H1 (cell line): Measurements from ENCODE around the gene ARMC6. TPM values are rescaled to one million over a fixed set of nuclear protein-coding genes. Genes with fewer than 3 reads are reported as not detected.

Source experiments
- CTCF ChIA-PET: fragments of 300-600 bp; sonication (Branson Sonifier 250); formaldehyde crosslinking; loops from one replicate; lab custom pipeline; 2021; ENCODE audit not compliant: partially characterized antibody; lab: Charles Lee
- POLR2A ChIA-PET: fragments of 300-600 bp; sonication (Branson Sonifier 250); formaldehyde crosslinking; loops from one replicate; lab custom pipeline; 2021; ENCODE audit warnings: inconsistent platforms; ENCODE audit not compliant: partially characterized antibody; lab: Charles Lee
- DNase-seq, 2 experiments: peaks; one replicate each; pipeline versions ENCODE4 v3.0.0 to v3.0.0-alpha.2; 2010 to 2022; ENCODE audit warnings: low spot score in 2 of 2, low read depth in 1 of 2, mixed read lengths in 1 of 2
- FAIRE-seq: peaks from 2 replicates; lab custom pipeline; 2011; peaks lifted over from hg19 to GRCh38; lab: Jason Lieb, UNC
- H2AFZ ChIP-seq: 2 replicates; pipeline ENCODE4 v1.8.1; 2012; ENCODE audit warnings: low read length, inconsistent platforms
- H2AK5ac ChIP-seq: 2 replicates; pipeline ENCODE4 v1.6.1; 2013; ENCODE audit warnings: low read depth, low read length
- H2BK120ac ChIP-seq: replicated peaks from 2 replicates; pipeline ENCODE3; 2013; ENCODE audit warnings: low read depth, low read length, inconsistent platforms
- H2BK12ac ChIP-seq: 2 replicates; pipeline ENCODE4 v1.6.1; 2013; ENCODE audit warnings: low read depth, low read length
- H2BK15ac ChIP-seq: 2 replicates; pipeline ENCODE4 v1.6.1; 2013; ENCODE audit warnings: low read length
- H2BK20ac ChIP-seq: 2 replicates; pipeline ENCODE4 v1.6.1; 2013; ENCODE audit warnings: low read length
- H2BK5ac ChIP-seq: 2 replicates; pipeline ENCODE4 v1.6.1; 2013; ENCODE audit warnings: low read depth, low read length
- H3K14ac ChIP-seq: 2 replicates; pipeline ENCODE4 v1.6.1; 2013; ENCODE audit warnings: inconsistent platforms; ENCODE audit not compliant: insufficient read length
- H3K18ac ChIP-seq: 2 replicates; pipeline ENCODE4 v1.6.1; 2013; ENCODE audit warnings: low read length; ENCODE audit errors: extremely low read depth
- H3K23ac ChIP-seq: 2 replicates; pipeline ENCODE4 v1.6.1; 2013; ENCODE audit warnings: inconsistent platforms; ENCODE audit not compliant: insufficient read length
- H3K23me2 ChIP-seq: 2 replicates; pipeline ENCODE4 v1.6.1; 2013; ENCODE audit warnings: low read depth, low read length
- H3K27ac ChIP-seq: 2 replicates; pipeline ENCODE4 v1.6.1; 2011; ENCODE audit warnings: low read depth, low read length, inconsistent platforms
- H3K27me3 ChIP-seq, 4 experiments: replicated peaks in 1 of 4; 1 replicate in 1 of 4; 2 replicates in 3 of 4; pipeline versions ENCODE4 v1.6.1 to v1.8.1; 2011 to 2013; ENCODE audit warnings: low read length in 3 of 4, mild to moderate bottlenecking in 3 of 4, inconsistent platforms in 2 of 4, mixed read lengths in 2 of 4, moderate library complexity in 1 of 4; ENCODE audit not compliant: control insufficient read depth in 3 of 4, insufficient read depth in 3 of 4; ENCODE audit errors: extremely low read depth in 1 of 4
- H3K36me3 ChIP-seq, 4 experiments: 2 replicates each; pipeline versions ENCODE4 v1.6.1 to v1.8.1; 2011 to 2013; ENCODE audit warnings: mild to moderate bottlenecking in 4 of 4, low read length in 3 of 4, moderate library complexity in 2 of 4, control low read depth in 1 of 4, inconsistent platforms in 1 of 4; ENCODE audit not compliant: insufficient read depth in 4 of 4, control insufficient read depth in 2 of 4
- H3K4ac ChIP-seq: replicated peaks from 2 replicates; pipeline ENCODE3; 2013; ENCODE audit warnings: low read length, low read depth, mixed read lengths, inconsistent platforms; ENCODE audit not compliant: insufficient read length
- H3K4me1 ChIP-seq, 4 experiments: replicated peaks in 1 of 4; 1 replicate in 1 of 4; 2 replicates in 3 of 4; pipeline versions ENCODE4 v1.6.1 to v1.8.1; 2011 to 2013; ENCODE audit warnings: low read length in 3 of 4, inconsistent platforms in 2 of 4, mixed read lengths in 1 of 4; ENCODE audit not compliant: insufficient read depth in 4 of 4, control insufficient read depth in 3 of 4
- H3K4me2 ChIP-seq, 2 experiments: 2 replicates each; pipeline versions ENCODE4 v1.6.1 to v1.8.1; 2011 to 2013; ENCODE audit warnings: low read depth in 2 of 2, low read length in 2 of 2, control low read depth in 1 of 2, inconsistent platforms in 1 of 2, mild to moderate bottlenecking in 1 of 2; ENCODE audit not compliant: insufficient read depth in 1 of 2
- H3K4me3 ChIP-seq, 4 experiments: fragments of 200-600, 300-600 bp in 1 of 4; sonication (generic), shearing (Covaris generic), sonication (Bioruptor Twin) in 1 of 4; 2 replicates each; pipeline versions ENCODE4 v1.5.1 to v1.8.1; 2011 to 2016; ENCODE audit warnings: low read length in 4 of 4, low read depth in 3 of 4, control low read depth in 2 of 4, inconsistent platforms in 2 of 4, mild to moderate bottlenecking in 2 of 4, mixed read lengths in 1 of 4, moderate library complexity in 1 of 4; ENCODE audit not compliant: insufficient read depth in 2 of 4; ENCODE audit errors: extremely low read depth in 1 of 4
- H3K56ac ChIP-seq: replicated peaks from 2 replicates; pipeline ENCODE3; 2013; ENCODE audit warnings: low read depth, mild to moderate bottlenecking, mixed read lengths, low read length, inconsistent platforms; ENCODE audit not compliant: insufficient read length
- H3K79me1 ChIP-seq: 2 replicates; pipeline ENCODE4 v1.6.1; 2013; ENCODE audit warnings: low read depth, low read length, control low read depth
- H3K79me2 ChIP-seq, 2 experiments: 2 replicates each; pipeline versions ENCODE4 v1.6.1 to v1.8.1; 2012 to 2013; ENCODE audit warnings: low read length in 2 of 2, mild to moderate bottlenecking in 2 of 2, inconsistent platforms in 1 of 2; ENCODE audit not compliant: insufficient read depth in 2 of 2, control insufficient read depth in 1 of 2
- H3K9ac ChIP-seq, 4 experiments: replicated peaks in 1 of 4; 1 replicate in 1 of 4; 2 replicates in 3 of 4; pipeline versions ENCODE4 v1.6.1 to v1.8.1; 2011 to 2013; ENCODE audit warnings: low read depth in 3 of 4, low read length in 3 of 4, control low read depth in 2 of 4, mild to moderate bottlenecking in 2 of 4, moderate library complexity in 2 of 4, inconsistent platforms in 1 of 4; ENCODE audit errors: extremely low read depth in 1 of 4
- H3K9me3 ChIP-seq, 2 experiments: 2 replicates each; pipeline versions ENCODE4 v1.6.1 to v1.8.1; 2012 to 2013; ENCODE audit warnings: mild to moderate bottlenecking in 2 of 2, moderate library complexity in 2 of 2, control low read depth in 1 of 2, inconsistent platforms in 1 of 2, low read depth in 1 of 2, low read length in 1 of 2, mixed read lengths in 1 of 2; ENCODE audit not compliant: insufficient read depth in 2 of 2
- H4K20me1 ChIP-seq, 2 experiments: replicated peaks in 1 of 2; 2 replicates each; pipeline versions ENCODE3 to v1.8.1; 2011 to 2013; ENCODE audit warnings: inconsistent platforms in 2 of 2, low read length in 2 of 2, mild to moderate bottlenecking in 1 of 2; ENCODE audit not compliant: insufficient read depth in 2 of 2, control insufficient read depth in 1 of 2
- H4K5ac ChIP-seq: 2 replicates; pipeline ENCODE4 v1.6.1; 2013; ENCODE audit warnings: low read length, low read depth, mixed read lengths, inconsistent platforms; ENCODE audit not compliant: insufficient read length
- H4K8ac ChIP-seq: 2 replicates; pipeline ENCODE4 v1.8.0; 2013; ENCODE audit warnings: mild to moderate bottlenecking, moderate library complexity, low read length, inconsistent platforms; ENCODE audit not compliant: insufficient read depth; ENCODE audit errors: extremely low read depth
- H4K91ac ChIP-seq: replicated peaks from 2 replicates; pipeline ENCODE3; 2013; ENCODE audit warnings: low read length, mixed read lengths, inconsistent platforms; ENCODE audit not compliant: insufficient read length
- CHD1 ChIP-seq: IDR thresholded peaks from 2 replicates; pipeline ENCODE4 v1.6.1; 2012; ENCODE audit warnings: low read depth, low read length, improper control_type of control experiment
- CTBP2 ChIP-seq: IDR thresholded peaks from 2 replicates; pipeline ENCODE4 v1.7.0; 2011; ENCODE audit warnings: borderline replicate concordance, mild to moderate bottlenecking, moderate library complexity, mixed read lengths, low read length; ENCODE audit not compliant: insufficient read depth, insufficient read length
- EGR1 ChIP-seq: IDR thresholded peaks from 2 replicates; pipeline ENCODE4 v1.6.1; 2011; ENCODE audit warnings: low read depth, low read length, borderline replicate concordance
- GABPA ChIP-seq: IDR thresholded peaks from 2 replicates; pipeline ENCODE4 v1.6.1; 2011; ENCODE audit warnings: mild to moderate bottlenecking, low read length, moderate library complexity, borderline replicate concordance; ENCODE audit not compliant: insufficient read depth
- GTF2F1 ChIP-seq: IDR thresholded peaks from 2 replicates; pipeline ENCODE4 v1.6.1; 2012; ENCODE audit warnings: low read depth, low read length, improper control_type of control experiment, borderline replicate concordance
- HDAC2 ChIP-seq, 2 experiments: fragments of 300-600 bp in 1 of 2; sonication (generic) in 1 of 2; IDR thresholded peaks; 2 replicates each; pipeline ENCODE4 v1.6.1; 2011 to 2012; ENCODE audit warnings: low read depth in 2 of 2, low read length in 2 of 2, mild to moderate bottlenecking in 2 of 2, moderate library complexity in 2 of 2, borderline replicate concordance in 1 of 2, inconsistent platforms in 1 of 2
- KDM1A ChIP-seq: fragments of 200-600, 300-600 bp; sonication (generic); IDR thresholded peaks from 2 replicates; pipeline ENCODE4 v1.7.1; 2016; ENCODE audit warnings: mild to moderate bottlenecking, low read length, borderline replicate concordance
- KDM5A ChIP-seq: fragments of 200-600 bp; IDR thresholded peaks from 2 replicates; pipeline ENCODE4 v1.7.1; 2012; ENCODE audit warnings: mild to moderate bottlenecking, low read length, inconsistent platforms, mixed read lengths
- RBBP5 ChIP-seq: IDR thresholded peaks from 2 replicates; pipeline ENCODE4 v1.7.1; 2012; ENCODE audit warnings: low read depth, mild to moderate bottlenecking, inconsistent platforms, low read length, moderate library complexity, borderline replicate concordance
- SAP30 ChIP-seq: fragments of 300-600 bp; sonication (generic); IDR thresholded peaks from 2 replicates; pipeline ENCODE4 v1.7.1; 2012; ENCODE audit warnings: low read length, moderate library complexity, mild to moderate bottlenecking, inconsistent platforms; ENCODE audit not compliant: insufficient read depth, insufficient replicate concordance
- SP1 ChIP-seq: IDR thresholded peaks from 2 replicates; pipeline ENCODE4 v1.6.1; 2011; ENCODE audit warnings: low read depth, low read length
- SP4 ChIP-seq: IDR thresholded peaks from 2 replicates; pipeline ENCODE4 v1.6.1; 2012; ENCODE audit warnings: low read length, inconsistent platforms
- TAF1 ChIP-seq: IDR thresholded peaks from 2 replicates; pipeline ENCODE4 v1.6.1; 2011; ENCODE audit warnings: mild to moderate bottlenecking, low read depth, low read length
- TAF7 ChIP-seq: optimal IDR thresholded peaks from 2 replicates; pipeline ENCODE3; 2011; ENCODE audit warnings: low read depth, mild to moderate bottlenecking, inconsistent platforms, low read length, moderate library complexity, borderline replicate concordance
- WGBS, 2 experiments: shearing (Covaris generic) in 1 of 2; methylation state at CpG; one replicate each; pipeline versions ENCODE4 v1.1.6 to v1.1.7; 2013 to 2015; ENCODE audit warnings: low lambda C conversion rate in 2 of 2, mixed read lengths in 2 of 2, inconsistent platforms in 1 of 2, low coverage in 1 of 2, missing lambda C conversion rate in 1 of 2; ENCODE audit not compliant: insufficient replicate concordance in 2 of 2, insufficient coverage in 1 of 2, insufficient read length in 1 of 2; ENCODE audit errors: extremely low coverage in 1 of 2, missing lambda C conversion rate in 1 of 2; 5-methylcytosine and 5-hydroxymethylcytosine counted together
- polyA plus RNA-seq, 7 experiments: library from polyadenylated mRNA; depleted of rRNA in 3 of 7; stranded (reverse) in 5 of 7; unstranded in 2 of 7; fragments of >200 nt in 5 of 7; fragments of 200-250 nt in 2 of 7; gene quantifications; 1 replicate in 5 of 7; 2 replicates in 1 of 7; 4 replicates in 1 of 7; pipeline versions ENCODE4 v1.2.1 to v1.2.3, GENCODE V29; 2011 to 2013; ENCODE audit warnings: missing spikeins in 2 of 7, mixed read lengths in 2 of 7
- total RNA-seq: library from RNA; stranded (reverse); fragmentation: NEBNext Ultra II Directional; extraction: Animal tissue kit (Norgen Biotek cat#: 25700); gene quantifications from 2 replicates; pipeline ENCODE4 v1.2.1, GENCODE V29; 2021

ARMC6 gene
- total and polyA plus RNA-seq, 2 of the 8 experiments (the other 6 are each of a cell fraction or from before 2014, with no cell fraction given) = 67.1 to 68.3 TPM

- Histone ChIP-seq H3K79me1 (0 out of 2 replicates have a peak, but pooled peaks cover 3% of the 10 kb centered on the region), H3K56ac (no peak overlapping the region), H2BK120ac (no peak overlapping the region), H2BK20ac (no peak overlapping the region), H3K4ac (no peak overlapping the region), H3K36me3 (peaks cover 10 to 36% (median 21%) of the 10 kb centered on the region in 4 experiments), H3K14ac (no peak overlapping the region), H3K79me2 (no peaks in the 10 kb centered on the region), H2AK5ac (no peak overlapping the region), H3K9ac (no peak overlapping the region), H2AFZ (no peak overlapping the region), H3K27me3 (no peaks in the 10 kb centered on the region), H4K20me1 (peaks cover 5 to 14% of the 10 kb centered on the region in 2 experiments), H3K23ac (no peak overlapping the region), H3K9me3 (no peaks in the 10 kb centered on the region), H3K23me2 (0 out of 2 replicates have a peak, but pooled peaks cover 1% of the 10 kb centered on the region), H2BK5ac (no peak overlapping the region), H3K4me2 (no peak overlapping the region), H4K91ac (no peak overlapping the region), H2BK15ac (no peak overlapping the region), H4K8ac (no peak overlapping the region), H3K4me1 (peaks cover 0 to 8% (median 3%) of the 10 kb centered on the region in 4 experiments; a peak in 6 of 7 replicates), H3K18ac (no peak overlapping the region), H2BK12ac (no peak overlapping the region), H4K5ac (no peak overlapping the region), H3K27ac (no peak overlapping the region), H3K4me3 (no peak overlapping the region)
- POLR2A ChIA-PET = no interaction called here
- WGBS, 2 experiments = 94% methylated on average over 8 of the region's 8 CpGs; no CpG with 5 or more reads in 1 of the 2 experiments
- CTCF ChIA-PET = interaction anchor here (0.6 to 2.4 kb wide), 2 partner anchors 8 to 11 kb away, joined by 3 to 7 read pairs; no protein-coding TSS in a partner anchor
- FAIRE-seq (no peak), DNase-seq (no peak)
- TF ChIP-seq TAF7 = no peak
- no peak for TF ChIP-seq SAP30
- no peak for TF ChIP-seq GABPA
- TF ChIP-seq CHD1 = no peak
- no peak for TF ChIP-seq SP4
- TF ChIP-seq KDM1A = no peak
- no peak for TF ChIP-seq GTF2F1
- TF ChIP-seq KDM5A = no peak
- TF ChIP-seq SP1 = no peak
- no peak for TF ChIP-seq TAF1
- TF ChIP-seq CTBP2 = no peak
- no peak for TF ChIP-seq RBBP5
- TF ChIP-seq EGR1 = no peak
- no peak for TF ChIP-seq HDAC2 (IDR thresholded peaks at IDR 0.05; ENCODE audit: borderline replicate concordance in 1 of 2, low read depth in 2 of 2, low read length in 2 of 2)
Observed at GRCh38 chr19:18992696-18993095, 40.7 kb upstream of the ARMC6 start.
